ENCODE measurements around the gene RPN2. TPM values are rescaled to one million over a fixed set of nuclear protein-coding genes. Genes with fewer than 3 reads are reported as not detected.

The RPN2 gene
- polyA plus RNA-seq, 1 donor (not counting 4 experiments of a cell fraction or from before 2014, with no cell fraction given), result 220 TPM

DNA sequence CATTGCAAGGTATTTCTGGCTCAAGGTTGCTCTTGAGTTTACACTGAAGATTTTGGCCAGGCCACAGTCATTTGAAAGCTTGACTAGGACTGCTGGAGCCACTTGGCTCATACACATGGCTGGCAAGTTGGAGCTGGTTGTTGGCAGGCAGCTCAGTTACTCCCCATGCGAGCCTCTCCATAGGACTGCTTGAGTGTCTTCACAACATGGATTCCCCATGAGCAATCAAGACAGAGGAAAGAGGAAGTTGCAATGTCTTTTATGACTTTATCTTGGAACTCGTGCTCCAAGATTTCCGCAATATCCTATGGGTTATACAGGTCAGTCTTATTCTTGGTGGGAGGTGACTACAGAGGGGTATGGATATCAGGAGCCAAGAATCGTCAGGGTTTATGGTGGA is 109.0 kb downstream of the RPN2 start:
- Histone ChIP-seq H3K4me1 (ENCODE audit: control insufficient read depth, extremely low read depth, insufficient read depth, low read length) (peaks cover 17% of the 10 kb centered on the region), H3K9me1 (ENCODE audit: control insufficient read depth, extremely low read depth, insufficient read depth, low read length) (no peaks in the 10 kb centered on the region), H3K27ac (ENCODE audit: control insufficient read depth, insufficient read depth, low read length) (peak overlapping the region; percentile 12), H2AFZ (ENCODE audit: control insufficient read depth, low read length) (peak overlapping the region; percentile 13), H3K9me3 (ENCODE audit: control insufficient read depth, low read depth, low read length) (no peaks in the 10 kb centered on the region), H3K4me3 (ENCODE audit: control insufficient read depth in 2 of 3, extremely low read depth in 1 of 3, insufficient read depth in 2 of 3, low read depth in 1 of 3, low read length in 3 of 3) (no peak overlapping the region), H3K27me3 (ENCODE audit: control insufficient read depth, extremely low read depth, insufficient read depth, low read length) (no peaks in the 10 kb centered on the region), H3K79me2 (ENCODE audit: control insufficient read depth, insufficient read depth, low read length) (peaks cover 34% of the 10 kb centered on the region), H3K36me3 (ENCODE audit: control insufficient read depth in 2 of 2, extremely low read depth in 1 of 2, insufficient read depth in 2 of 2, low read length in 2 of 2) (peaks cover 2 to 13% of the 10 kb centered on the region in 2 experiments), H4K20me1 (ENCODE audit: control insufficient read depth, extremely low read depth, insufficient read depth, low read length) (no peaks in the 10 kb centered on the region), H3K9ac (ENCODE audit: control insufficient read depth, extremely low read depth, insufficient read depth, low read length) (no peak overlapping the region), H3K4me2 (ENCODE audit: control insufficient read depth, extremely low read depth, insufficient read depth, low read depth, low read length) (peak overlapping the region; percentile 22)
- TF ChIP-seq, protein P1, sequence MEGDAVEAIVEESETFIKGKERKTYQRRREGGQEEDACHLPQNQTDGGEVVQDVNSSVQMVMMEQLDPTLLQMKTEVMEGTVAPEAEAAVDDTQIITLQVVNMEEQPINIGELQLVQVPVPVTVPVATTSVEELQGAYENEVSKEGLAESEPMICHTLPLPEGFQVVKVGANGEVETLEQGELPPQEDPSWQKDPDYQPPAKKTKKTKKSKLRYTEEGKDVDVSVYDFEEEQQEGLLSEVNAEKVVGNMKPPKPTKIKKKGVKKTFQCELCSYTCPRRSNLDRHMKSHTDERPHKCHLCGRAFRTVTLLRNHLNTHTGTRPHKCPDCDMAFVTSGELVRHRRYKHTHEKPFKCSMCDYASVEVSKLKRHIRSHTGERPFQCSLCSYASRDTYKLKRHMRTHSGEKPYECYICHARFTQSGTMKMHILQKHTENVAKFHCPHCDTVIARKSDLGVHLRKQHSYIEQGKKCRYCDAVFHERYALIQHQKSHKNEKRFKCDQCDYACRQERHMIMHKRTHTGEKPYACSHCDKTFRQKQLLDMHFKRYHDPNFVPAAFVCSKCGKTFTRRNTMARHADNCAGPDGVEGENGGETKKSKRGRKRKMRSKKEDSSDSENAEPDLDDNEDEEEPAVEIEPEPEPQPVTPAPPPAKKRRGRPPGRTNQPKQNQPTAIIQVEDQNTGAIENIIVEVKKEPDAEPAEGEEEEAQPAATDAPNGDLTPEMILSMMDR (optimal IDR thresholded peaks at IDR 0.05 in 1 of 3, IDR thresholded peaks at IDR 0.05 in 1 of 3, conservative IDR thresholded peaks at IDR 0.05 in 1 of 3; ENCODE audit: extremely low read depth in 1 of 3, insufficient read depth in 2 of 3, low read length in 3 of 3), result no peak
- no peak for TF ChIP-seq EZH2 (IDR thresholded peaks at IDR 0.05; ENCODE audit: low read length)
- DNase-seq (ENCODE audit: low read depth, low spot score) (no peak), FAIRE-seq (no peak)
- dilution Hi-C loops (cut with MboI; ENCODE audit: extremely low pct_ligation_motif_present, low sequenced_read_pairs), result no loop called here

DNA sequence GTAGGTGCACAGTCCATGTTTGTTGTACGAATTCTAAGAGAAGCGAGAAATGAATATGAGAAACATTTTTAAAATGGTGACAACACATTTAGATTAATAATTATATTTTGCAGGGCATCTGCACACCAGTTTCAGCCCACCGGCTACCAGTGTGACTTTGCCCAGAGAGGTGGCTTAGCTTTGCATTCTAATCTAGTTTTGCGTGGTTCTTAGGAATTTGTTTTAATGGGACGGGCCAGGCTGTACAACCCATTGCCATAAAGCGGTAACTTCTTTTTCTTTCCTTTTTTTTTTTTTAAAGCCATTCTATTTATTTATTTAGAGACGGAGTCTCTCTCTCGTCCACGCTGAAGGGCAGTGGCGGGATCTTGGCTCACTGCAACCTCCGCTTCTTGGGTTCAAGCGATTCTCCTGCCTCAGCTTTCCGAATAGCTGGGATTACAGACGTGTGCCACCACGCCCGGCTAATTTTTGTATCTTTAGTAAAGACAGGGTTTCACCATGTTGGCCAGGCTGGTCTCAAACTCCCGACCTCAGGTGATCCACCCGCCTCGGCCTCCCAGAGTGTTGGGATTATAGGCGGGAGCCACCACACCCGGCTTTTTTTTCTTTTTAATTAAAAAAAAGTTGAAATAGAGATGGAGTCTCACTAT is 111.2 kb downstream of the RPN2 start:
- FAIRE-seq, result no peak
- H3K4me2 ChIP-seq (ENCODE audit: control insufficient read depth, extremely low read depth, insufficient read depth, low read depth, low read length), result peak overlapping the region; percentile 92
- peak overlapping the region; percentile 99 for H3K9ac ChIP-seq (ENCODE audit: control insufficient read depth, extremely low read depth, insufficient read depth, low read length)
- dilution Hi-C loops (cut with MboI; ENCODE audit: extremely low pct_ligation_motif_present, low sequenced_read_pairs), result no loop called here
- H3K79me2 ChIP-seq (ENCODE audit: control insufficient read depth, insufficient read depth, low read length), result peaks cover 40% of the 10 kb centered on the region
- H3K27ac ChIP-seq (ENCODE audit: control insufficient read depth, insufficient read depth, low read length), result peak overlapping the region; percentile 98
- H3K36me3 ChIP-seq (ENCODE audit: control insufficient read depth in 2 of 2, extremely low read depth in 1 of 2, insufficient read depth in 2 of 2, low read length in 2 of 2), result peaks cover 2 to 13% of the 10 kb centered on the region in 2 experiments
- H3K4me1 ChIP-seq (ENCODE audit: control insufficient read depth, extremely low read depth, insufficient read depth, low read length), result peaks cover 35% of the 10 kb centered on the region
- H2AFZ ChIP-seq (ENCODE audit: control insufficient read depth, low read length), result no peak overlapping the region
- H3K4me3 ChIP-seq (ENCODE audit: control insufficient read depth in 2 of 3, extremely low read depth in 1 of 3, insufficient read depth in 2 of 3, low read depth in 1 of 3, low read length in 3 of 3), result peak overlapping the region; percentile 67 to 100 (median 85)
- TF ChIP-seq EZH2 (IDR thresholded peaks at IDR 0.05; ENCODE audit: low read length), result no peak
- TF ChIP-seq, protein P1 (optimal IDR thresholded peaks at IDR 0.05 in 1 of 3, IDR thresholded peaks at IDR 0.05 in 1 of 3, conservative IDR thresholded peaks at IDR 0.05 in 1 of 3; ENCODE audit: extremely low read depth in 1 of 3, insufficient read depth in 2 of 3, low read length in 3 of 3), result no peak
- H4K20me1 ChIP-seq (ENCODE audit: control insufficient read depth, extremely low read depth, insufficient read depth, low read length), result no peaks in the 10 kb centered on the region
- no peaks in the 10 kb centered on the region for H3K9me1 ChIP-seq (ENCODE audit: control insufficient read depth, extremely low read depth, insufficient read depth, low read length)
- H3K27me3 ChIP-seq (ENCODE audit: control insufficient read depth, extremely low read depth, insufficient read depth, low read length), result no peaks in the 10 kb centered on the region
- H3K9me3 ChIP-seq (ENCODE audit: control insufficient read depth, low read depth, low read length), result no peaks in the 10 kb centered on the region
- no peak for DNase-seq (ENCODE audit: low read depth, low spot score)

Other genes with a start within 250 kb of the RPN2 start
- gene SAMHD1, start 227.6 kb upstream of the RPN2 start, polyA plus RNA-seq, result 16.1 to 29.7 TPM (median 26.5 TPM) in 3 replicates
- 1.2 to 4.5 TPM (median 4.2 TPM) in 3 replicates for gene RBL1, start 83.3 kb upstream of the RPN2 start, polyA plus RNA-seq
- gene MROH8, start 218 bp downstream of the RPN2 start, polyA plus RNA-seq, result 0.39 to 0.73 TPM (median 0.46 TPM) in 3 replicates
- not detected in 3 replicates for gene GHRH, start 82.5 kb downstream of the RPN2 start, polyA plus RNA-seq
- 82.3 to 109 TPM (median 109 TPM) in 3 replicates for gene MANBAL, start 110.3 kb downstream of the RPN2 start, polyA plus RNA-seq
- gene SRC, start 166.8 kb downstream of the RPN2 start, polyA plus RNA-seq, result 22.8 to 32.3 TPM (median 30.9 TPM) in 3 replicates

All from keratinocyte (primary cell).